HG03025 (cell line): ENCODE data around the gene AP2A2.

Experiments used
- ATAC-seq: cut with Tn5 transposase; IDR thresholded peaks from one replicate; pipeline ENCODE4 v1.9.1; 2021; ENCODE audit warnings: mild to moderate bottlenecking, moderate library complexity; ENCODE audit not compliant: unreplicated experiment, low FRiP score

AP2A2 gene

GRCh38 chr11:923691-924405 lies 1.8 kb upstream of the AP2A2 start:
- no peak for ATAC-seq

GRCh38 chr11:924406-925157 lies 1.1 kb upstream of the AP2A2 start:
- no peak for ATAC-seq

GRCh38 chr11:925158-925495 lies 543 bp upstream of the AP2A2 start:
- ATAC-seq, result no peak

- ATAC-seq, result no peak
These were observed 759 bp downstream of the AP2A2 start for GRCh38 chr11:926341-926916.

- no peak for ATAC-seq
These were observed 2.2 kb downstream of the AP2A2 start for GRCh38 chr11:927871-928270.

- ATAC-seq, result no peak
These were observed 3.1 kb downstream of the AP2A2 start for GRCh38 chr11:928786-929185.

- ATAC-seq, result no peak
These were observed 3.7 kb downstream of the AP2A2 start for GRCh38 chr11:929405-929804.

GRCh38 chr11:931385-931784 lies 5.7 kb downstream of the AP2A2 start:
- ATAC-seq, result no peak

GRCh38 chr11:932435-932834 lies 6.8 kb downstream of the AP2A2 start:
- no peak for ATAC-seq

GRCh38 chr11:933142-933851 lies 7.6 kb downstream of the AP2A2 start:
- ATAC-seq, result no peak

- ATAC-seq, result no peak
These were observed 8.3 kb downstream of the AP2A2 start for GRCh38 chr11:933936-934335.

GRCh38 chr11:934527-934926 lies 8.9 kb downstream of the AP2A2 start:
- no peak for ATAC-seq

- no peak for ATAC-seq
These were observed 10.5 kb downstream of the AP2A2 start for GRCh38 chr11:936199-936598.

- ATAC-seq, result no peak
These were observed 12.2 kb downstream of the AP2A2 start for GRCh38 chr11:937841-938261.

GRCh38 chr11:940496-941135 lies 14.9 kb downstream of the AP2A2 start:
- ATAC-seq, result no peak

- ATAC-seq, result no peak
These were observed 17.2 kb downstream of the AP2A2 start for GRCh38 chr11:942823-943222.

- no peak for ATAC-seq
These were observed 19.2 kb downstream of the AP2A2 start for GRCh38 chr11:944711-945470.

GRCh38 chr11:945986-946385 lies 20.3 kb downstream of the AP2A2 start:
- no peak for ATAC-seq

GRCh38 chr11:947744-948143 lies 22.1 kb downstream of the AP2A2 start:
- no peak for ATAC-seq

- ATAC-seq, result no peak
These were observed 25.8 kb downstream of the AP2A2 start for GRCh38 chr11:951507-951906.
